DMS153 treated with DMSO at 0.1 percent for 48 hours (cell line): Measurements from ENCODE around the gene OMA1.
"Not testable (repeated sequence)": the region's sequence is repeated elsewhere in the genome, so short reads cannot be mapped to it uniquely, and the experiment has no call there.

ENCODE experiments used
- DNase-seq: peaks from one replicate; lab custom pipeline; 2025; ENCODE audit not compliant: unreplicated experiment; lab: John Stamatoyannopoulos, UW

Gene OMA1

GRCh38 chr1:58573705-58574591, 27.4 kb upstream of the OMA1 start:
- no peak for DNase-seq

DNA sequence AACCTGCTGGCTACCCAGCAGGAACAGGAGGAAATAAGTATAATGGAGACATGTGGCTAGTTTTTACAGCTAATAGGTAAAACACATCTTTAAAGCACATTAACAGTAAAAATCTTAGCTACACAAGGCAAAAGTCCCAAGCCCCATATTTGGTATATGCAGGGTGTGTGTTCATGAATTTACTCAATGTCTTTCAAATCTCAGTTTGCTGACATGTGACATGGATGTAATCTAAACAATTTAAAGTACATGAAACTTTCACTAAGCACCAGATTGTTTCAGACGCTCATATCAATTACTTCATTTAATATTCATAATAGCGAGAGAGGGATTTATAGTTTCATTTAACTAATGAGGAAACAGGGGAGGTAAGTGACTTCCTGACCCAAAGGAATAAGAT, 26.6 kb upstream of the OMA1 start:
- DNase-seq: no peak

DNA sequence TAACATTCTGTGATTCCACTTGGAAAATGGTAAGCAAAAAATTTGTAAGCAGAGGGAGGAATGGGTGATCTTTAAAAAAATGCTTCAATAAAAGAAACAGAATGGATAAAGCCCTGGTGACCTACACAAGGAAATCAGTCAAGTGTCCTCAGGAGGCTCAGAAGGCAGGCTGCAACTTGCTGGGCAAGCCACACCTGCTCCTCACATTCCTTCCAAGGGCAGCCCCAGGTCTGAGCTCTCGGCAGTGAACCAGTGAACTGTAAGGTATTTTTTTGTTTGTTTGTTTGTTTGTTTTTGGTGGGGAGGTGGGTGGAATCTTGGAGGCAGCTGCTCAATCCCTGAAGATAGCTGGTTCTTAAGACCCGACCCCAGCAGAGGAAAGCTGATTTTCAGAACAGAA, 26.2 kb upstream of the OMA1 start:
- no peak for DNase-seq

DNA sequence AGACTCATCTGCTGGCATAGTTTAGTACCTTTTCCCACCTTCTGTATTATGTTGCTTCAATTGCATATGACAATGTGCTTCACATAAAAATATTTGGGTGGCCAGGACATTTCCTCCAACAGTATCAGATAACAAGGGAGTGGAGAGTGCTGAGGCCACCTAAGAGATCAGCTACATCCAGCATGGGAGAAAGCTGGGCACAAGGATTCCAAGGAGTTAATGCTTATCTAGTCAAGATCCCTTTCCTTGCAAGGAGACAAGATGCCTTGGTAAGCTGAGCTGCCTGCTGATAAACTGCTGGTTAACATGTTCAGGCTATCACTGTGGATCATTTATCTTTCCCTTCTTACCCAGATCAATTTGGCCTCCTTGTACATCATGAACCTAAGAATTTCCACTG, 25.1 kb upstream of the OMA1 start:
- no peak for DNase-seq

- DNase-seq: no peak
Observed at GRCh38 chr1:58570817-58571216, 24.3 kb upstream of the OMA1 start.

GRCh38 chr1:58570094-58570493, 23.6 kb upstream of the OMA1 start:
- DNase-seq: no peak

GRCh38 chr1:58568911-58569310, 22.4 kb upstream of the OMA1 start:
- no peak for DNase-seq

DNA sequence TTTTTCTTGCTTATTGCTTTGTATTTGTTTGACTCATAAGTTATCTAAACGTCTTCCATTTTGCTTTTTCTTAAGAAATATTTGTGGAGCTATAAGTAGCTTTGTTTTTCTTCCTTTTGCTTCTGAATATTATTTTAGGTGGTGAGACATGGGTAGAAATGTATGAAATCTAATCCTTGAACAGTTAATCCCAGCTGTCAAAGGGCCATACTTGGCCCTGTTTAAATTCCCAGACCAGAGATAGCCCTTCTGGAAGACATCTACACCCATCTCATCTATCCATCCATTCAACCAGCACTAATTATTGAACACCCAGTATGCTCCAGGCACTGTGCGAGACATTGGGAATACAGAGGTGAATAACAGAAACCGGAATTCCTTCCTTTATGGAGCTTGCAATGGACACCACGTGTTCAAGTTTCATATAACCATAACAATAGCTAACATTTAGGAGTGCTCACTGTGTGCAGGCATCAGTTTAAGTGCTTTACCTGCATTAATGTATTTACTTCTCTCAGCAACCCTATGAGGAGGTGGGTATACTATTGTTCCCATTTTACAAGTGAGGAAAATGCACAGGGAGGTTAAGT, 21.8 kb upstream of the OMA1 start:
- no peak for DNase-seq

DNA sequence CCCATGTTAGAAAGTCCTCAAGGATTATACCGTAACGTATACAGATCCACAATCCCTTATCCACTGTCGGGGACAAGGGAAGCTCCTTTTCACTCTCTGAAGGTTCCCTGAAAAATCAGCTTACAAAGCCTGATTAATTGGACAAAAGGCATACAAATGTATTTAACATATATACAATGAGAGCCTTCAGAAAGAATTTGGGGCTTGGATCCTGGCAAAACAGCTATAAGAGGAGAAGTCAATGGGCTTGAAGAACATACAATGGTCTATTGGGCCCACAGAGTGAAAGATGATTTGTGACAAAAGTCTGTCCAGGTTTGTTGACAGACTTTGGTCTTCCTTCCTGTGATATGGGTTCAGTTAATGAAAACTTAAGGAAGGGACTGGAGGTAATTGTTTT, 19.8 kb upstream of the OMA1 start:
- no peak for DNase-seq

DNA sequence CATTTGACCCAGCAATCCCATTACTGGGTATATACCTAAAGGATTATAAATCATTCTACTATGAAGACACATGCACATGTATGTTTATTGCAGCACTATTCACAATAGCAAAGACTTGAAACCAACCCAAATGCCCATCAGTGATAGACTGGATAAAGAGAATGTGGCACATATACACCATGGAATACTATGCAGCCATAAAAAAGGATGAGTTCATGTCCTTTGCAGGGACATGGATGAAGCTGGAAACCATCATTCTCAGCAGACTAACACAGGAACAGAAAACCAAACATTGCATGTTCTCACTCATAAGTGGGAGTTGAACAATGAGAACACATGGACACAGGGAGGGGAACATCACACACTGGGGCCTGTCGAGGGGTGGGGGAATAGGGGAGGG, 17.2 kb upstream of the OMA1 start:
- DNase-seq: not testable (repeated sequence)

- no peak for DNase-seq
Observed at GRCh38 chr1:58561633-58562032, 15.1 kb upstream of the OMA1 start.

- DNase-seq: no peak
Observed at GRCh38 chr1:58555393-58555792, 8.9 kb upstream of the OMA1 start.

- no peak for DNase-seq
Observed at GRCh38 chr1:58551186-58552140, 4.9 kb upstream of the OMA1 start.

- not testable (repeated sequence) for DNase-seq
Observed at GRCh38 chr1:58549291-58549690, 2.8 kb upstream of the OMA1 start.

DNA sequence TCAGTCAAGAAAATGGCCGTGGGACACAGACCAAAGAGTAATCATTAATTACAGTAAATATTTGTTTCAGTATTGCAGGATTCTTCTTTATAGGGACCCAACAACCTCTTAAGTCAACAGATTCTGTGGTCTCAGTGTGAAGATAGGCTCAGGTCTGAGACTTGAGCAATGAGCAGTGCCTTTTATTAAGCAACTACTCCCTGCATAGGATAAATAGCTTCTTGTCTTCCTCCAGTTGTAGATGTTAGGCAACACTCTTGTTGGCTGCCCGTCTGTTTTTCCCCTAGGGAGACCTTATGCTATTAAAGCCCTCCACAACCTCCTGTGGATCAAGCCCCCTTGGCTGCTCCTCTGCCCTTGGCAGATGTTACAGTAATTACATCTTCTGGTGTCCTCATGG, 1.8 kb upstream of the OMA1 start:
- no peak for DNase-seq

- DNase-seq: peak; percentile 55
Observed at GRCh38 chr1:58545591-58546519, 671 bp downstream of the OMA1 start.

DNA sequence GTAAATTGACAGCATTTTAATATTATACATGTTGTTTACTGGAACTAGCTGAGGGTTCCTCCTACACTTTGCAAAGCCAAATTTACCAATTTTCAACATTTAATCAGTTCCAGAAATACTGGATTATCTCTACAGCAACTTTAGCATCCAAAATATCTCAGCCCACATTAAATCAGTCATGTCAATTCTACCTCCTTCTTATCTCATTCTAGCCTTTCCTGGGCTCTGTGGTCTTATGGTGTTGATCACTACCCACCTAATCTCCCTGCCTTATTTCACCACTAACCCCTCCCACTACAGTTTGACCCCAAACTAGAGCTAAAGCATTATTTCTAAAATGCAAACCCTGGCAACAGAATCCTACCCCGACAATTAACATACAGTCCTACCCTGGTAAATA, 3.3 kb downstream of the OMA1 start:
- no peak for DNase-seq

DNA sequence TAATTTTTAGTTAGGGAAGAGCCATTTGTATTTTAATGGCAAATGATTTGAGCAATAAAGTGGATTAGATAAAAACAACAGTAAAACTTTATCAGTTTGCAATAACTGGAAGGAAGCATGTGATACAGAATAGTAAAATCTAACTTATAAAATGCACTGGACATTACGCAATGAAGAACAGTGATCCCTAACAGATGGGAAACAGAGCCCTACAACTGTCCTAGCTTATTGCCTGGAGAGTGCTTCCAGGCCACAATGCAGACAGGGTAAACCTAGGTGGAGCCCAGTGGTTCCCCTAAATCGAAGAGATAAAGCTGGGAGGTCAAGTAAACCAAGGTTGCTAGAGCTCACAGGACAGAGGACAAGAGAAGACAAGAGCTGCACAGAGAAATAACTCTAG, 7.0 kb downstream of the OMA1 start:
- DNase-seq: no peak

DNA sequence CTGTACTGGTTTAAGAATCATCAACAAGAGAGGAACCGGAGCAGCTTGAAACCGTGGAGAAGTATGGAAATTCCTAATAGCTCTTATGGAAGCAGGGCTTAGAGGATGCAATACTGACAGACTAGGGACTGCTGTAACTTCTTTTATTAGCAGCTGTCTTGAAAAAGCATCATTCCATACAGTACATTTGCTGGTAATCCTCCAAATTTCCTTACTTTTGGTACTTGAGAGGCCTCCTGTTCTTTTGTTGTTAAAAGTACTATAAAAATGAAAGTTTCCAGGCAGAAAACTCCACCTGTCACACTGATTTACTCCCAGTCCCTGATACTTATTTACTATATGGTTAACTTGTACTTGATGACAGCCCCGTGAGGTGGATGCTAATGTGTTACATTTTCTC, 7.7 kb downstream of the OMA1 start:
- no peak for DNase-seq

GRCh38 chr1:58531842-58532241, 14.7 kb downstream of the OMA1 start:
- not testable (repeated sequence) for DNase-seq
